Glutamatergic neuron (in vitro differentiated cells): ENCODE results near the gene CLIP2. TPM values are rescaled to one million over a fixed set of nuclear protein-coding genes. Genes with fewer than 3 reads are reported as not detected.

Source experiments
- DNase-seq: peaks from one replicate; pipeline ENCODE4 v3.0.0; 2022
- H3K27ac Mint-ChIP-seq: one replicate; pipeline ENCODE4 v1.8.0; 2020; ENCODE audit warnings: mild to moderate bottlenecking, mixed read lengths, inconsistent platforms; ENCODE audit not compliant: unreplicated experiment
- H3K27me3 Mint-ChIP-seq: one replicate; pipeline ENCODE4 v1.8.0; 2020; ENCODE audit warnings: mild to moderate bottlenecking, moderate library complexity, mixed read lengths, inconsistent platforms; ENCODE audit not compliant: unreplicated experiment
- H3K36me3 Mint-ChIP-seq: one replicate; pipeline ENCODE4 v1.8.0; 2020; ENCODE audit warnings: mild to moderate bottlenecking, mixed read lengths, inconsistent platforms; ENCODE audit not compliant: unreplicated experiment
- H3K4me1 Mint-ChIP-seq: one replicate; pipeline ENCODE4 v1.8.0; 2020; ENCODE audit warnings: mild to moderate bottlenecking, low read depth, mixed read lengths, inconsistent platforms; ENCODE audit not compliant: unreplicated experiment
- H3K4me3 Mint-ChIP-seq: one replicate; pipeline ENCODE4 v1.8.0; 2020; ENCODE audit warnings: mild to moderate bottlenecking, mixed read lengths, inconsistent platforms; ENCODE audit not compliant: unreplicated experiment
- H3K9me3 Mint-ChIP-seq: one replicate; pipeline ENCODE4 v1.8.0; 2020; ENCODE audit warnings: mild to moderate bottlenecking, moderate library complexity, mixed read lengths, inconsistent platforms; ENCODE audit not compliant: unreplicated experiment
- CTCF ChIP-seq: fragments of 200-600 bp; sonication (generic); IDR thresholded peaks from one replicate; pipeline ENCODE4 v1.5.0; 2021; ENCODE audit not compliant: partially characterized antibody, unreplicated experiment
- total RNA-seq: library from RNA; stranded (reverse); fragmentation: NEBNext Ultra II Directional; extraction: Animal tissue kit (Norgen Biotek cat#: 25700); gene quantifications from one replicate; pipeline ENCODE4 v1.2.1, GENCODE V29; 2021; ENCODE audit not compliant: unreplicated experiment

CLIP2 gene
- total RNA-seq, 1 donor from 2014 or later = 96.1 TPM

- Mint-ChIP-seq H3K4me1 (no peaks in the 10 kb centered on the region), H3K36me3 (no peaks in the 10 kb centered on the region), H3K27ac (no peak overlapping the region), H3K9me3 (peaks cover 9% of the 10 kb centered on the region), H3K4me3 (no peak overlapping the region), H3K27me3 (peaks cover 11% of the 10 kb centered on the region)
- no peak for TF ChIP-seq CTCF
- DNase-seq = no peak
These were observed 115.1 kb downstream of the CLIP2 start for GRCh38 chr7:74404388-74404700.

GRCh38 chr7:74404741-74405140, 115.5 kb downstream of the CLIP2 start:
- Mint-ChIP-seq H3K9me3 (peaks cover 9% of the 10 kb centered on the region), H3K27me3 (peaks cover 14% of the 10 kb centered on the region), H3K27ac (no peak overlapping the region), H3K36me3 (no peaks in the 10 kb centered on the region), H3K4me3 (no peak overlapping the region), H3K4me1 (no peaks in the 10 kb centered on the region)
- no peak for DNase-seq
- TF ChIP-seq CTCF = no peak

GRCh38 chr7:74405191-74405898, 116.1 kb downstream of the CLIP2 start:
- Mint-ChIP-seq H3K4me3 (no peak overlapping the region), H3K9me3 (peaks cover 9% of the 10 kb centered on the region), H3K27ac (no peak overlapping the region), H3K4me1 (no peaks in the 10 kb centered on the region), H3K36me3 (no peaks in the 10 kb centered on the region), H3K27me3 (peaks cover 11% of the 10 kb centered on the region)
- peak; percentile 63 for DNase-seq
- TF ChIP-seq CTCF = peak; percentile 68

- Mint-ChIP-seq H3K27me3 (peaks cover 11% of the 10 kb centered on the region), H3K4me3 (no peak overlapping the region), H3K27ac (no peak overlapping the region), H3K4me1 (no peaks in the 10 kb centered on the region), H3K9me3 (peaks cover 9% of the 10 kb centered on the region), H3K36me3 (no peaks in the 10 kb centered on the region)
- TF ChIP-seq CTCF = no peak
- no peak for DNase-seq
These were observed 116.8 kb downstream of the CLIP2 start for GRCh38 chr7:74405899-74406512.

GRCh38 chr7:74407958-74408357, 118.8 kb downstream of the CLIP2 start:
- no peak overlapping the region for H3K4me3 Mint-ChIP-seq
- no peak for TF ChIP-seq CTCF
- H3K27ac Mint-ChIP-seq = no peak overlapping the region
- peaks cover 11% of the 10 kb centered on the region for H3K27me3 Mint-ChIP-seq
- DNase-seq = no peak
- H3K4me1 Mint-ChIP-seq = no peaks in the 10 kb centered on the region
- no peaks in the 10 kb centered on the region for H3K36me3 Mint-ChIP-seq
- peaks cover 8% of the 10 kb centered on the region for H3K9me3 Mint-ChIP-seq
